Glomerular endothelial cell (primary cell): Measurements from ENCODE around the gene PXDC1. TPM values are rescaled to one million over a fixed set of nuclear protein-coding genes. Genes with fewer than 3 reads are reported as not detected.
"Not testable (repeated sequence)": the region's sequence is repeated elsewhere in the genome, so short reads cannot be mapped to it uniquely, and the experiment has no call there.

ENCODE experiments used
- DNase-seq: peaks from one replicate; pipeline ENCODE4 v3.0.0-alpha.2; 2011; ENCODE audit warnings: low read depth, low spot score; ENCODE audit errors: extremely low read depth
- total RNA-seq: library from RNA; depleted of rRNA; stranded (reverse); fragments of >200 nt; gene quantifications from 2 replicates; pipeline ENCODE4 v1.2.3, GENCODE V29; 2015

Gene PXDC1
- total RNA-seq, 1 donor from 2014 or later, result 257 TPM

DNA sequence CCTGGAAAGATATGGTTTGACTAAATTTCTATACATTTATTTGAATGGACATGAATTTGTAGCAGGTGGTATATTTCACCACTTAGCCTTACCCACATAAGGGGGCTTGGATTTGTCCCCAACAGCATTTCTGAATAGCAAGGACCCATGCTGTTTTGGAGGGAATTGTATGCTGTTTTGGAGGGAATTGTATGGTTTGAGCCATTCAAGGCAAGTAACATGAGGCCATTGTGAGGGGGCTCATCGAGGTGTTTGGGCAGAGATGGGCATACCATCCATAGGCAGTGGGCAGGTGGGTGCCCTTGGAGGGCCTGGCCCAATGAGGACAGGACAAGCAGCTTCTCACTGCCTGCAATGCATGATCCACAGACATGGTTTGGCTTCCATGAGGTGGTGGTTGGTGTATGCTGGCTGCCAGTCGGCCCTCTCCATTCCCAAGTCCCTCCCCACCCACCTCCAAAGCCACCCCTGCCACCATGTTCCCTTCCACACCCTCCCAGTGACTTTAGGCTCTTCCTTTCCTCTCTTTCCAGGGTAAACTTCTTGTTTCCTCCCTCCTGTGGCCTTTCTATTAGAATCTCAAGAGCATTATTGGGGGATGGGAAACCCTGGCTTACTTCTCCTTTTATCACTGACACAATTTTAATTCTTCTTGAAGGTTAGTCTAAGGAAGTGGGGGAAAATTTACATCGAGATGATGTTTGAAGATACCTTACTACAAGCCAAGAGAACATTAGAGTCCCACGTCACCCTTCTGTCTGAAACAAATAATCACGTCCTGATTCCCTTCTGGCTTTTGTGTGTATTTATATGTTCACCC is 13.2 kb upstream of the PXDC1 start:
- no peak for DNase-seq

DNA sequence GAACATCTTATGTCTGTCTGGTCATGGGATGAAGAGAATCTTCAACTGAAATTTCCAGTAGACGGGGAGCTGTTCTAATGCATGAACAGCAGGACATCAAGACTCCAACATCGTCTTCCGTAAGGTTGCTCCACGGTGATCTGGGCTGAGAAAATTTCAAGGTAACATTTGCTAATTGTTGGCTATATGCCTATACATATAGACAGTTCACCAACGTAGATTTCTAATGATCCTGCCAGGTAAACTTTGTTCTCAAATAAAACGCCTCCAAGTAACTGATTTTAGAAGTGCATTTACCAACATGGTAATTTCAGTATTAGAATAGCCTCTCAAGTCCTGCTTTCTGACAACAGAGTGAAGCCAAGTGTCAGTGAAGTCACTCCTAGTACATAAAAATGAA is 11.3 kb upstream of the PXDC1 start:
- no peak for DNase-seq

DNA sequence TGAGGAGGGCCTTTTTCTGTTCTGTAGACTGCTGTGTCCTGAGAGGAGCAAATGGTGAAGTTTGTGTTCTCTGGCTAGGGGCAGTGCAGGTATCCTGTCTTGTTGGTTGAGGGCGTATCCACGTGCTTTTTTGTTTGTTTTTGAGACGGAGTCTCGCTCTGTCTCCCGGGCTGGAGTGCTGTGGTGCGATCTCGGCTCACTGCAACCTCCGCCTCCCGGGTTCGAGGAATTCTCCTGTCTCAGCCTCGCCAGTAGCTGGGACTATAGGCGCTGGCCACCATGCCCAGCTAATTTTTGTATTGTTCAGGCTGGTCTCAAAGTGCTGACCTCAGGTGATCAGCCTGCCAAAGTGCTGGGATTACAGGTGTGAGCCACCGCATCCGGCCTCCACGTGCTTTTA is 10.8 kb upstream of the PXDC1 start:
- DNase-seq, result no peak

- no peak for DNase-seq
Measured at GRCh38 chr6:3761989-3762270, 10.4 kb upstream of the PXDC1 start.

DNA sequence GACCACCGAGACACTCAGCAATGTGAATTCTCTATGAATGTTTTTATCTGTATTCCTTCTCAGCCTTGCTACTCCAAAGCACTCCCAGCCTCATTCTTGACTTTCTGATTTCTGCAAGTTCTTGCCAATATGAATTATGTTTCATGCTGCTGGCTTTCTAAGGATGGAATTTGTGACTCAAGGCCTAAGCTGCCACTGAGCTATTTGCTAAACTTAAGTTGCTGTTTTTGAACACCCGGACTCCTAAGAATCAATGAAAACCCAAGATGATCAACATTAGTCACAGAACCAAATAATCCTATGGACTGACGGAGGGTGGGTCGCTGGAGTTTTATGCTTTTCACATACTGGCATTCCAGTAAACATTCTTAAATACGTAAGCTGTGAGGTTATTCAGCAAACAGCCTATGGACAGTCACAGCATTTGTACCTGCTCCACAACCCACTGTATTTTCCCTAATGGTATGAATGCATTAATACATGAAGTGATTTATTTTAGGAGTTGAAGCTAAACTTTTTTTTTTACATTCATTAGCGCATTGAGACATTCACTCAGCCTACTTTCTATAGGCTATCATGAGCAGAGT is 8.2 kb upstream of the PXDC1 start:
- DNase-seq, result no peak

- no peak for DNase-seq
Measured at GRCh38 chr6:3758842-3759144, 7.3 kb upstream of the PXDC1 start.

DNA sequence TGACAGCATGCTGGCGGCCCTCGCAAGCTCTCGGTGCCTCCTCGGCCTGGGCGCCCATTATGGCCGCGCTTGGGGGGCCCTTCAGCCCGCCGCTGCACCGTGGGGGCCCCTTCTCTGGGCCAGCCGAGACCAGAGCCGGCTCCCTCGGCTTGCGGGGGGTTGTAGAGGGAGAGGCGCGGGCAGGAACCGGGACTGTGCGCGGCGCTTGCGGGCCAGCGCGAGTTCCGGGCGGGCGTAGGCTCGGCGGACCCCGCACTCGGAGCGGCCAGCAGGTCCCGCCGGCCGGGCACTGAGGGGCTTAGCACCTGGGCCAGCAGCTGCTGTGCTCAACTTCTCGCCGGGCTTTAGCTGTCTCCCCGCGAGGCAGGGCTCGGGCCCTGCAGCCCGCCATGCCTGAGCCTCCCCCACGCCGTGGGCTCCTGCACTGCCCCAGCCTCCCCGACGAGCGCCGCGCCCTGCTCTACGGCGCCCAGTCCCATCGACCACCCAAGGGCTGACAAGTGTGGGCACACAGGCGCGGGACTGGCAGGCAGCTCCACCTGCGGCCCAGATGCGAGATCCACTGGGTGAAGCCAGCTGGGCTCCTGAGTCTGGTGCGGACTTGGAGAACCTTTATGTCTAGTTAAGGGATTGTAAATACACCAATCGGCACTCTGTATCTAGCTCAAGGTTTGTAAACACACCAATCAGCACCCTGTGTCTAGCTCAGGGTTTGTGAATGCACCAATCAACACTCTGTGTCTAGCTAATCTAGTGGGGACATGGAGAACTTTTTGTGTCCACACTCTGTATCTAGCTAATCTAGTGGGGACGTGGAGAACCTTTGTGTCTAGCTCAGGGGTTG is 6.7 kb upstream of the PXDC1 start:
- DNase-seq, result not testable (repeated sequence)

- no peak for DNase-seq
Measured at GRCh38 chr6:3757241-3757641, 5.7 kb upstream of the PXDC1 start.

DNA sequence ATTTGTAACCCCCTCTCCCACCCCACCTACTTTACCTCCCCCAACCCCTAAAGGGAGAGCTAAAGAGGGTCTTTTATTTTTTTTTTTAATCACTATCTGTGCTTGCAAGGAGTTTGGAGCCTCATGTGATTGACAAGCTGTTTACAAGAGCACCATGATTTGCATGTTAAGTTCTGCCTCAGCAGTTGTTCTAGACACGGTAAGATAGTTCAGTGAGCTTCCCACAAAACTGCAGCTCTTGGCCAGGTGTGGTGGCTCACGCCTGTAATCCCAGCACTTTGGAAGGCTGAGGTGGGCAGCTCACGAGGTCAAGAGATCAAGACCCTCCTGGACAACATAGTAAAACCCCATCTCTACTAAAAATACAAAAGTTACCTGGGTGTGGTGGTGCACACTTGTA is 5.0 kb upstream of the PXDC1 start:
- DNase-seq, result no peak

DNA sequence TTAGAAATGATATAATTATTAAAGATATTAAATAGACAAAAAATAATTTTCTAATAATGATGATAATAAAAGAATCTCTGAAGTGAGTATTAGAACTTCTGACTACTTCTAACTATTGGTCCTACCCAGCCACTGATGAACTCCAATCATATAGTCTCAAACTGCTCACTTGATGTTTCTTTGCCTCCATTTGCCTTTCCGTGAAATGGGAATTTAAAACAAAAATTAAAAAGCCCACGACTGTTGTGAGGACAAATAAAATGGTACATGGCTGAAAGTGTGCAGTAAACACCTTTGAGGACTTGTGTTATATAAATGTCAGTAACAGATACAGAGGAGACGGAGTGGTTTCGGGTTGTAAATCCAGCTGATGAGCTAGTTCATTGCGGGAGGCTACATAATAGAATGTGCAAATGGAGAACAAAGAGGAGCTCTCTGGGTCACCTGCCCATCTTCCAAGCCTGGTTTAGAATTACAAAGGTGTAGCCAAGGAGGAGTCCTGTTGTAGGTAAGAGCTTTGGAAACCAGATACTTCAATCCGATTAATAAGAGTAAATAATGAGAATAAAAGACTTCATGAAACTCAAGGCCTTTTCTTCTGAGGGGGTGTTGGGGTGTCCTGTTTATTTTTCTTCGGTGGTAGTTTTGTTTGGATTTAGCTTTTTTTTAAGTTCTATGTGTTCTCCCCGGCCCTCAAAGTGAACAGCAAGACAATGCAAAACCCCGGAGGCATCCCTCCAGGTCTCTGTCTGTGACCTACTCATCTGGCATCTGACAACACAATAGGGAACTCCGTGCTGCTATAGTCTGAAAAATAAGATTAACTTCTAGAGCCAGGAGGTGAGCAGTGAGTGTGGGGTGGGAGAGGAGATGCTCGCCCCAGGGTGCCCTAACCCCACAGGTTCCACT is 4.4 kb upstream of the PXDC1 start:
- DNase-seq, result no peak

GRCh38 chr6:3754776-3755175 is 3.3 kb upstream of the PXDC1 start:
- no peak for DNase-seq

- DNase-seq, result not testable (repeated sequence)
Measured at GRCh38 chr6:3754032-3754725, 2.7 kb upstream of the PXDC1 start.

DNA sequence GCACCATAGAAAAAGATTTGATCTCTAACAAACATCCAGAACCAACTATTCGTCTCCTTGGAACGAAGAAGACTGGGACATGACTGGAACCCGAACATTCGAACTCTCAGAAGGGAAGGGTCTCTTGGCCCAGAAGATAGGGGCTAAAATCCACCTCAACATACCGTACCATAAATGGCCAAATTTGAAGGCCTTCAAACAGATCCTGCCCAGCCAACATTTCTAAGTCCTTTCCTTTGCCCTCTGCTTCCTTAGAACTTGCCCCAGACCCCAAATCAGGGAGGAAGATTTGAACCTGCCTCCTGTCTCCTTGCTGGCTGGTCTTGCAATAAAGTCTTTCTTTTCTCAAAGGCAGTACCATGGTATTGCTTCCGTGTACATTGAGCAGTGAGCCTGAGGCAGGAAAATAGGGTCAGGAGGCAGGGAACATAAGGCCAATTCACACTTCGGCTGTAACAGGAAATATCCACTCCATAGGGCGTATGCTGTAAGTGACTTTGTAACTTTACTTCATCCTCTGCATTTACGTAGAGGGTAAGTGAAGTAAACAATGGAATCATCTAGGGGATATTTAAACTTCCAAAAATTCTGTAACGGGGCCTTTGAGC is 1.8 kb upstream of the PXDC1 start:
- DNase-seq, result no peak

GRCh38 chr6:3752531-3753227 is 1.2 kb upstream of the PXDC1 start:
- no peak for DNase-seq

- DNase-seq, result no peak
Measured at GRCh38 chr6:3751730-3752530, 417 bp upstream of the PXDC1 start.

GRCh38 chr6:3750317-3751076 is 1.0 kb downstream of the PXDC1 start:
- no peak for DNase-seq

- DNase-seq, result no peak
Measured at GRCh38 chr6:3749977-3750316, 1.6 kb downstream of the PXDC1 start.
